D341Med (cell line): Measurements from ENCODE around the gene CAMK4.

ENCODE experiments used
- DNase-seq: peaks from one replicate; pipeline ENCODE4 v3.0.0; 2012; ENCODE audit warnings: low spot score

Gene CAMK4

GRCh38 chr5:111432883-111433536, 208.8 kb downstream of the CAMK4 start:
- no peak for DNase-seq

GRCh38 chr5:111434800-111435199, 210.6 kb downstream of the CAMK4 start:
- DNase-seq = no peak

DNA sequence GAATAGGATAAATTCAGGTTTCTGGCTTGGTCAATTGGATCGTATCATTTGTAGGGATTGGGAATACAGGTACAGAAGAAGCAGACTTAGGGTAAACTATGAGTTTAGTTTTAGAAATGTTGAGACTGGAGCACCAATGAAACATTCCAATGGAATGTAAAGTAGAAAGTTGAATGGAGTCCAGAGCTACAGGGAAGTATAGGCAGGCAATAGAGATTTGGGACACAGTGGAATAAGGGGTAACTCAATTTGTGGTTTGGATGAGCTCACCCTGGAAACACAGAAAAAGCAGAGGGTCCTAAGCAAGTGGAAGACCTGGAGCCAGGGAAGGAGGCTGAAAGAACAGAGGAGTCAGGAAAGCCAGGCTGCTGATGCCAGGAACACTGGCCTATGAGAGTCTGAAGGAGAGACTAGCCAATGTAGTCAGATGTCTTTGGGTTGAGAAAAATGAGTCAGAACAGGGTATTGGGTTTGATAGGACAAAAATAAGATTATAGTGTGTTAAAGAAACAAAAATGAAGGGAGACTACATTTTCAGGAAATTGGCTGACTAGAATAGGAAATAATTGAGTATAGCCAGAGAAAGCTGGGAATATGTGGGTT, 215.4 kb downstream of the CAMK4 start:
- DNase-seq = no peak

GRCh38 chr5:111447099-111447498, 222.9 kb downstream of the CAMK4 start:
- DNase-seq = no peak

- no peak for DNase-seq
These were observed 223.6 kb downstream of the CAMK4 start for GRCh38 chr5:111447822-111448221.

DNA sequence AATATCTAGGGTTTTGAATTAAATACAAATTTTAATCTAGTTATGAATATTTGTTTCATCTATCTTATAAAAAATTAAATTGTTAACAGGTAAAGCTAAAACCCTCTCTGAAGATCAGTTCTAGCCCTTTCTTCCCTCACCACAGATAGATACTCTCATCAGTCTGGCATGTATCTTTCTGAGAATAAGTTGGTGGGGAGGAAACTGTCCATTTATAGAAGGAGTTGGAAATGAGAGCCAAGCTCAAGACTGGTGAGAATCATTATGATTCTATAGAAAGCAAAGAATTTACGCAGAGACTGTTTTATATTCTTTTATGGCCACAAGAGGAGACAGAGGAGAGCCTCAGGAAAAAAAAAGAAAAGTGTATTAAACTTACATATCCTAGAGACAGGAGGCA, 229.1 kb downstream of the CAMK4 start:
- DNase-seq = no peak

- DNase-seq = peak; percentile 42
These were observed 229.6 kb downstream of the CAMK4 start for GRCh38 chr5:111453747-111454146.

DNA sequence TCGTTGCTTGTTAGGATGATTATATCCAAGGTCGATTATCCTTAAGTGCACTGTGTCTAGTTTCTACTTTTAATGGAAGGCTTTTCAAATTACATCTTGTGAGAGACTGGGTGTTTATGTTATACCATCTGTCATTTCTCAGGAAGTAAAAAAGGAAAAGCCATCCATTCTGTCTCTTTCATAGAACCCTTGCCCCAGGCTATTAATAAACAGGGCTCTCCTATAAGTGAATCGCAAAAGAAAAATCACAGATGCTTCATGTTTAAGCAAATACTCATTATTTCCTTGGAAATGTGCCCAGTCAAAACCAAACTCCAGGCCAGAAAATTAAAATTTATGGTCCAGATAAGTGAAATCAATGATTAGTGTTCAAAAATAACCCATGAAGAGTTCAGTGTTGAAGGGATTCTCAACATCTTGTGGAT, 230.0 kb downstream of the CAMK4 start:
- peak; percentile 31 for DNase-seq

DNA sequence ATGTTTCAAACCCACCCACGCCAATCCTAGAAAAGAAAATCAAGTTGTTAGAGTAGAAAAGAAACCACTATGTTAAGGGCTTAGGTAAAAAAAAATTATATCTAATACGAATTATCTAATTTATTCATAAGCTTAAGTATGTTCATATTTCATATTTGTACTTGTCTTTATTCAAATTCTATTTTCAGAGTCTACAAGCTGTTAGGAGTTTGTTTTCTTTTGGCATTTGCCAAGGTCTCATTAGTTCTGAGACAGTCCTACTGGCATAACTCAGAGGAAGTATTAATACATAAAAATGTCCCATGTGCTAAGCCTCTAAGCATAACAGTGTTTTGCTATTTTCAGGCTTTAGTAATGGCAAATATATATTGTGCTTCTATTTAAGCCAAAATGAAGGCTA, 230.6 kb downstream of the CAMK4 start:
- DNase-seq = no peak

- DNase-seq = peak; percentile 73
These were observed 237.1 kb downstream of the CAMK4 start for GRCh38 chr5:111461255-111461671.

DNA sequence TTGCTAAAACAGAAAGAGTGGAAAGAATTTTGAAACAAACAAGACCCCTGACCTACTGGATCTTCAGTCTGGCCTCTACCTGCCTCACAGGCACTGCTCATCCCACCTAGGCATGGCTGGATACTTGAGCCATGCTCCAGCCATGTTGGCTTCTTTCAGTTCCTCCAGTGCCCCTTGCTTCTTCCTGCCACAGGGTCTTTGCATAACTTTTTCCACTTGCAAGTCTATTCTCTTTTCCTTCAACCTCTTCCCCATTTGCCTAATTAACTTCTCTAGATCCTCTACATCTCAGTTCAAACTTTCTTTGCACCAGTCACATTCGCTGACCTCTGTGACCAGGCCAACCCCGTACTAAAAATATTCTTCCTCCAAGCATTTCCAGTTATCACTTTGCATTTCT, 237.8 kb downstream of the CAMK4 start:
- DNase-seq = no peak

- DNase-seq = no peak
These were observed 239.1 kb downstream of the CAMK4 start for GRCh38 chr5:111463311-111463710.

- DNase-seq = no peak
These were observed 245.2 kb downstream of the CAMK4 start for GRCh38 chr5:111469293-111469896.

- DNase-seq = no peak
These were observed 245.7 kb downstream of the CAMK4 start for GRCh38 chr5:111469903-111470302.

DNA sequence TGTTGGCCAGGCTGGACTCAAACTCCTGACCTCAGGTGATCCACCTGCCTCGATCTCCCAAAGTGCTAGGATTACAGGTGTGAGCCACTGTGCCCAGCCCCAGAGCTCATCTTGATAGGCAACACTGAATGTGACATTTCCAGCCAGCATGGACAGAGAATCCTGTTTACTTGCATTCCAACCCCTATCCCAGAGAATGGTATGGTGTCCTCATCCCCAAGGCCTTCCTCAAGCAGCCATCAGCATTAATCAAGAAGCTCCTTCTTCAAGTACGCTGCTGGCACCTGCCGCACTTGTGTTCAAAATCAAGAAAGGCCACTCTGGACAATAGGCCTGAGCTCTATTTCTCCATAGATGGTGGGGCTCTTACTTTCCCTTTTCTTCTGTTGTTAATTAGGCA, 247.9 kb downstream of the CAMK4 start:
- no peak for DNase-seq

DNA sequence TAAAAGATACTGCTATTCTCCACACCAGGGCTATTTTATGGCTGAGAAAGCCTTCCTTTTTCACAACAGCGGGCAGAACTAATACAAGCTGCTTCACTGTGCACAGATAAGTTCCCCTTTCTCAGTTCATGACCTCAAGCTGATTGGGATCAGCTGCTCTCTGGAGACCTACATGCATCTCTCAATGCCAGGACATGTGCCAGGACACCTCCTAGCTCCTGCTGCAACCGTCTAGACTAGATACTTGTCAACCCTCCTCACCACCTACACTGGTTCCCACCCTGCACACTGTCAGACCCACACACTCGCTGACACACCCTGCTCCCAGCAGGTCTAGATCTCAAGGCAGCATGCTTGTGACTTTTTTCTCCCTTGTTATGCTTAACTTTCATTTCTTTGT, 248.4 kb downstream of the CAMK4 start:
- no peak for DNase-seq

DNA sequence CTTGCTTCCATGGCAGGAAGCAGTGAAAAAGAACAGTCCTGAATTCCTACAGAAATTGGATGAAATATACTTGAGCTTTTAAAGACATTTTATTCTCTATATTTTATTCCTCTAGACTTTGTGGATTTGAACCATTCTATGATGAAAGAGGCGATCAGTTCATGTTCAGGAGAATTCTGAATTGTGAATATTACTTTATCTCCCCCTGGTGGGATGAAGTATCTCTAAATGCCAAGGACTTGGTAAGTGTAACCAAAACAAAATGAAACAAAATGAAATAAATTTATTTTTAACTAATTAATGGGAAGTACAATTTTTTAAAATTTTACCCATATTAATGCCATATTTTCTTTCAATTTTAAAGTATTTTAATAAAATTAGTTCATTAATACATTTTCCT, 254.1 kb downstream of the CAMK4 start:
- DNase-seq = no peak

DNA sequence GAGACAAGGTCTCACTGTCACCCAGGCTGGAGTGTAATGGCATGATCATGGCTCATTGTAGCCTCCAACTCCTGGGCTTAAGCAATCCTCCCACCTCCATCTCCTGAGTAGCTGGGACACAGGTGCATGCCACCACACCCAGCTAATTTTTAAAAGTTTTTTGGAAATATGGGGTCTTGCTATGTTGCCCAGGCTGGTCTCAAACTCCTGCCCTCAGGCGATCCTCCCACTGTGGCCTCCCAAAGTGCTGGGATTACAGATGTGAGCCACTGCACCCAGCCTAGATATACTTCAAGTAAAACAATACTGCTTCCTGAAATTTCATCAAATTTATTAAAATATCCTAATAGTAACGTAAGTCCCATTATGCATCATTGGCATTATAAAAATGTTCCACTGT, 254.7 kb downstream of the CAMK4 start:
- DNase-seq = no peak

- no peak for DNase-seq
These were observed 256.2 kb downstream of the CAMK4 start for GRCh38 chr5:111480346-111480745.

DNA sequence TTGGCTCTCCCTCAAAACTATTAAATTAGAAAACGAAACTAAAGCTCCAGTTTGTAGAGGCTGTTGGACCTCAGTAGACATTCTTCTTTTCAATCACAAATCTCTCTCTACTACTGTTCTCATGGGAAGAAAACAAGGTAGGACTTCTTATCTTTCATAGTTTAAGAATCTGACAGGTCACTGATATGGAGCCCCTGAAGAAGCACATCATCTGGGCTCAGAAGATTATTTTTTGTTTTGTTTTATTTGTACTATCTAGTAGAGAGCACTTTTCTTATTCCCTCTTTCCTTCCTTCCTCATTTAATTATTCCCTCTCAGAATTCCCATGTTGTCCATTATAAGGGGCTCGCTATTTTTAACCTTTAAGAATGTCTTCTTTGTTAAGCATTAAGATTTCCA, 261.9 kb downstream of the CAMK4 start:
- no peak for DNase-seq

DNA sequence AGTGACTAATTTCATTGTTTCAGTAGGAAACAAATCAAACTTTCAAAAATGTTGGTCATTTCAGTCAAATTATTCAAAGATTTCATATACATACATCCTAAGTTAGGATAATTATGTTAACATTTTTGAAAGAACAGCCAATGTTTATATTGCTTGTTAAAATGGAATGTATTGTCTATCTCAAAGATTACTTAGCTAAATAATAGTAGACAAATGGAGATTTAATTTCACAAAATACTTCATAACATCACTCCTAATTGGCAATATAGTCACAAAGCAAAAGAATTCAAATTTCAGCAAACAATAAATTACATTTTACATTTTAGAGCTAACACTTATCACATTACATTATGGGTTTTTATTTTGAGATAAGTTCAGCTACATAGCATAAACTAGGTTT, 262.7 kb downstream of the CAMK4 start:
- DNase-seq = no peak

- no peak for DNase-seq
These were observed 264.2 kb downstream of the CAMK4 start for GRCh38 chr5:111488353-111488752.

DNA sequence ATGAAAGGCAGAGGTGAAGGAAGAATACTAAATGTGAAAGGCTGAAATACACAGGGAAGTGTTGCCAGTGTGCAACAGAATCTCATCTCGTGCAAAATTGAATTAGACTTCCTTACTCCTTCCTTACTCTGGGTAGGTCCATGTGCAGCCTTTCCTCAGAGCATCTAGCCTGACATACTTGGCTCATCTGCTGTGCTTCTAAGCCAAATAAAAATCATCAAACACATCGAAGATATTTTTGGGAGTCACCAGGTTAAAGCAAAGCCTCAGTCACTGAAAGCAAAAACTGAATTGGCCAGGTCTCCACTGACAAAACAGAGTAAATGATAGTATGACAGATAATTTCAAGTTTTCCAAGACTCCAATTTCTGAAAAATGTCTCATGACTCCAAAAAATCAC, 268.8 kb downstream of the CAMK4 start:
- DNase-seq = no peak
